G401 (cell line): ENCODE measurements around the gene PROK2. TPM values are rescaled to one million over a fixed set of nuclear protein-coding genes. Genes with fewer than 3 reads are reported as not detected.

Source experiments
- DNase-seq: peaks from one replicate; pipeline ENCODE4 v3.0.0-alpha.2; 2015; ENCODE audit warnings: low spot score
- in situ Hi-C: cut with HindIII; loops from 2 replicates; pipeline ENCODE4 v1.10.0; 2016; ENCODE audit warnings: low sequenced_read_pairs, mixed read lengths
- total RNA-seq: library from RNA; depleted of rRNA; stranded (reverse); fragments of >200 nt; shearing (Covaris generic); gene quantifications from 2 replicates; pipeline ENCODE4 v1.2.3, GENCODE V29; 2014; rRNA removed

PROK2 gene, protein sequence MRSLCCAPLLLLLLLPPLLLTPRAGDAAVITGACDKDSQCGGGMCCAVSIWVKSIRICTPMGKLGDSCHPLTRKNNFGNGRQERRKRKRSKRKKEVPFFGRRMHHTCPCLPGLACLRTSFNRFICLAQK
- not detected in 2 replicates for total RNA-seq

GRCh38 chr3:71784914-71785531, at the start of gene PROK2:
PROK2 (minus strand) TSS chr3:71785148; CDS start chr3:71785052, 96 bp downstream.
- in situ Hi-C loops, result no loop called here
- no peak for DNase-seq

- DNase-seq, result no peak
- in situ Hi-C loops, result no loop called here
Measured at GRCh38 chr3:71831599-71831998, 46.7 kb upstream of the PROK2 start.

GRCh38 chr3:71825551-71826283, 40.8 kb upstream of the PROK2 start:
- in situ Hi-C loops, result no loop called here
- DNase-seq, result no peak

- in situ Hi-C loops, result no loop called here
- no peak for DNase-seq
Measured at GRCh38 chr3:71821116-71821515, 36.2 kb upstream of the PROK2 start.

- DNase-seq, result no peak
- in situ Hi-C loops, result no loop called here
Measured at GRCh38 chr3:71817262-71817661, 32.3 kb upstream of the PROK2 start.

GRCh38 chr3:71816767-71817156, 31.8 kb upstream of the PROK2 start:
- no peak for DNase-seq
- in situ Hi-C loops, result no loop called here

DNA sequence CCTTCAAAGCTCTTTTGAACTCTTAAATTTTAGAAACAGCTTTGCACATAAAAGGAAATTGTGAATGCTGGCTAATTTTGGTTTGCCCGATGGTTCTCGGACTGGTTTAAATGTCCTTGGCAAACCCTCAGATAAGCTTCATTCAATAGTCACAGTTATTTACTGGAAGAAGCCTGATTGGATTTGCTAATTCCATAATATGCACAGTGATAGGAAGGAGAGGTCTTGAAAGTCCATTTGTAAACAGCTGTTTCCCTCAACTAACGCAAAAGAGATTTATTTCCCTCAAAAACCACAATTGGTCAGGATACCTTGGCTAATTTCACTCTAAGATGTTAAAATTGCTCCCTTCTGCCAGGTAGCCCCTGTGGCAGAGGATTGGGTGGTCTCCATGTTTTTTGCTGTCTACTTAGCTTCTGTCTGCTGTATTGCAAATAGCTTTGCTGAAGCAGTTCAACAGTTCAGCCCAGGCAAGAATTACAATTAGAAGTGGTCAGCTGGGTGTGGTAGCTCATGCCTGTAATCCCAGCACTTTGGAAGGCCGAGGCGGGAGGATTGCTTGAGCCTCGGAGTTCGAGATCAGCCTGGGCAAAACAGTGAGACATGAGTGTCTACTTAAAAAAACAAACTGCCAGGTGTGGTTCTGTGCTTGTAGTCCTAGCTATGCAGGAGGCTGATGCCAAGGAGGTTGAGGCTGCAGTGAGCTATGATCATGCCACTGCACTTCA, 30.6 kb upstream of the PROK2 start:
- in situ Hi-C loops, result no loop called here
- DNase-seq, result no peak

DNA sequence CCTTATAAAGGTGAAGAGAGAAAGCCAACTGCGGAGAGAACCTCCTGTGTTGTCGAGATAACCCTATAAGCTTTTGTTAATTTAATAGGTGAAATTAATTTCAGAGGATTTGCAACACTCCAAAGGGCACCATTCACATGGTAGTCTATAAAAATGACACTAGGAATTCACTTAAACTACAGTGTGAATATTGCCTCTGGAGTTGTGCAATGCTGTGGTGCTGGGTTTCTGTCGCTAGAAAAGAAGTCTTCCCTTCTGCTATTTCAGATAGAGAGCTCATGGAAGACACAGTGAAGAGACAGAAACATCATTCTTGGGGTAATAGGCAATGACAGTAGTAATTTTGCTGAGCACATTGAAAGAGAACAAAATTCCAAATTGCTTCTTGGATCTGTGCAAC, 28.8 kb upstream of the PROK2 start:
- no peak for DNase-seq
- in situ Hi-C loops, result no loop called here

DNA sequence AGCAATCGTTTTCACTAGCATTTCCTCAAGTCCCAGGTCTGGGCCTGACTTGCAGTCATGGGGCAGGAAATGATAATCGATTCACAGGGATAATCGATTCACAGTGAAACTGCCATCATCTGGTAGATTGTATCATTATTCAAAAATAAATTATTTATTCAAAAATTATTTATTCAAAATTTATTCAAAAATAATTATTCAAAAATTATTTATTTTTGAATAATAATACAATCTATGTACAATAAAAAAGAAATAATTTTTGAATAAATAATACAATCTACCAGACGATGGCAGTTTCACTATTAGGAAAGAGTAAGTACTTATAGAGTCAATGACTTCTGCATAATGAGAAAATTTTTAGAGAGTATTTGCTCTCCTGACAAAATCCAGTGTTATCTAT, 28.1 kb upstream of the PROK2 start:
- no peak for DNase-seq
- in situ Hi-C loops, result no loop called here

DNA sequence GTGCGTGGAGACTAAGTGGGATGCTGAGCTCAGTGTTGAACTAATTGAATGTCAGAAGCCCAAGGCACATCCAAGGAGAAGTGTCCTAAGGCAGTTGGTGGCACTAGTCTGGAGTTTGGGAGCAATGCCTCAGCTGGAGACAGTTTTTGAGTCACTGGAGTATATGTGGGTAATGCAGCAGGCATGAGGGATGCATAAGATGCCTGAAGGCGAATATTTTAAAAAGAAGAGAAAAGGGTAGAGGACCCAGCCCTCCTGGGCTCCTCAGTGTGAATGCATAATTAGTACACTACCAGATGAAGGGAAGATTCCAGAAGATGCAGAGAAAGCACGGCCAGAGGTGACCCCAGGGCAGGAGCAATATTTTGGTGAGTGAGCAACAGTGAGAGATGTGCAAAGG, 25.1 kb upstream of the PROK2 start:
- DNase-seq, result no peak
- in situ Hi-C loops, result no loop called here

- no peak for DNase-seq
- in situ Hi-C loops, result no loop called here
Measured at GRCh38 chr3:71809321-71810026, 24.5 kb upstream of the PROK2 start.

DNA sequence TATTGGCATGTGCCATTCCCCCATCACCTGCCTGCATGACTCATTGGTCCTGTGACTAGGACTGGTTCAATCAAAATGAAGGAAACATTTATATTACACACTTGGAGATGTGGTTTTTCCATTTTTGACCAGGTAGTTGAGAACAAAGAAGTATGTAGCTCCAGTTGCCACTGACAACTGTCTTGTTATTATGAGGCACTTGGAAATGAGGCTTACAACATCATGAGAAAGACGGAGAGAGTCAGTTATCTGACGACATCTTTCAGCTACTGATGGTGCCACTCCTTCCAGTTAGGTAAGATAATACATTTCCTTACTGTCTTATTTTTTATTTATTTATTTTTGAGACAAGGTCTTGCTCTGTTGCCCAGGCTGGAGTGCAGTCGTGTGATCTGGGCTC, 21.8 kb upstream of the PROK2 start:
- DNase-seq, result no peak

DNA sequence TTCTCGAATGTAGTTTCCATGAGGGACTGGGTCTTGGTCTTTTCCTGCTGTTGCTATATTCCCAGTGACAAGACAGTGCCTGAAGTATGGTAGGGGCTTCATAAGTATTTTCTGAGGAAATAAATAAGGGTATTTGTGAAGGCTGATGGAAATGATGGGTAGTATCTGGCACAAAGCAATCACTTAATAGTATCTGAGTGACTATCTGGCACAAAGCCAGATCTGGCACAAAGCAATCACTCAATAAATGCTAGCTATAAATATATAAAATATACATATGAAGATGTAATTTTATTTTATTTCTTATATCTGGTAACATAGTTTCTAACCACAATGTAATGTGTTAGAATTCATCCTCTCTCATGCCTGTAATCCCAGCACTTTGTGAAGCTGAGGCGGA, 20.7 kb upstream of the PROK2 start:
- in situ Hi-C loops, result no loop called here
- no peak for DNase-seq

More for the DNA sequence above, 21.8 kb upstream of the PROK2 start:
- in situ Hi-C loops, result no loop called here

GRCh38 chr3:71805199-71805598, 20.3 kb upstream of the PROK2 start:
- DNase-seq, result no peak
- in situ Hi-C loops, result no loop called here

- no peak for DNase-seq
- in situ Hi-C loops, result no loop called here
Measured at GRCh38 chr3:71803248-71803647, 18.3 kb upstream of the PROK2 start.

GRCh38 chr3:71801986-71802385, 17.0 kb upstream of the PROK2 start:
- in situ Hi-C loops, result no loop called here
- no peak for DNase-seq

DNA sequence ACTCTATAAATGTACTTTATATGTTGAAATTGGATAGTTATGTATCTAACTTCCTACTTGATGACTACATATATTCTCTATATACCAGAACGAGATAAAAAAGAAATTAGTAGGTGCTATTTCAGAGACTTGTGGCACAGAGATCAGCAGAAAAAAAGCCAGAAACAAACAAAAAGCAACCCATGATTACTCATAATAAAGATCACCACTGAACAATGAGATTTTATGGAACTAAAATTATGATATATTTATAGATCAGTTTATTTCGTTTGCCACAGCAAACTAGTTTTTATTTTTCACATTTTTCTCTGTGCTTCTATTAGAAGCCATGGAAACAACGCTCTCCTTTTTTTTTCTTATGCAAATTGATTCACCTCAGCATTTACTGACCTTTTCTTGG, 15.1 kb upstream of the PROK2 start:
- in situ Hi-C loops, result no loop called here
- DNase-seq, result no peak

DNA sequence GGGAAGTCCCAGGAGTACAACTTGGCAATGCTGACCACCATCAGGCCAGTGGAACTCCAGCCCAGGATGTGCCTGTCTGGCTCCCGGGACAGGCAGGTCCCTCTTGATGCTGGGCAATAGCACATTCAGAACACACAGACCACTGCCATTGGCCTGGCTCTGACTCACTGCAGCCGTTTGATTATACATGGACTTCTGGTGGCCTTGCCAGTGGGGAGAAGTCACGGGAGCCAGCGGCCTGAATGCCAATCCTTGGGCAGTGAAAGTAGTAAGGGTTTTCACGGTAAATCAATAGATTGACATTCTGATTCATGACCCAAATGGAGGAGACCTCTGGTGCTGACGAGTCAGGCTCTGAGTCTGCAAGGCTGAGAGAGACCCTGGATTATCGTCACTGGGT, 12.5 kb upstream of the PROK2 start:
- in situ Hi-C loops, result no loop called here
- DNase-seq, result no peak

DNA sequence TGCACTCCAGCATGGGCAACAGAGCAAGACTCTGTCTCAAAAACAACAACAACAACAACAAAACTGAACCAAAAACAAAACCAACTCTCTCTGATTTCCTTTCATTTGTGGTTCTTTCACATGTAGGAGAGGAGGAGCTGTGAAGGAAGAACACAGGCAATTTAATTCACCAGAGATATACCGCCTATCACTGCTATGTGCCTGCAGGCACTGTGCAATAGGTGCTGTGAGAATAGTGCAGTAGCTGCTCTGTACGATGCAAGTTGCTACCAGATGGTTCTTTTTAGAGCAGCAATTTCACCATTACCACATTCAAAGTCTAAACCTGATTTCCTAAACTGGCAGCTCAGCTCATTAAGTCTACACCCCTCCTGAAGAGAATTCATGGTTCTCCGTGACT, 11.3 kb upstream of the PROK2 start:
- in situ Hi-C loops, result no loop called here
- no peak for DNase-seq

DNA sequence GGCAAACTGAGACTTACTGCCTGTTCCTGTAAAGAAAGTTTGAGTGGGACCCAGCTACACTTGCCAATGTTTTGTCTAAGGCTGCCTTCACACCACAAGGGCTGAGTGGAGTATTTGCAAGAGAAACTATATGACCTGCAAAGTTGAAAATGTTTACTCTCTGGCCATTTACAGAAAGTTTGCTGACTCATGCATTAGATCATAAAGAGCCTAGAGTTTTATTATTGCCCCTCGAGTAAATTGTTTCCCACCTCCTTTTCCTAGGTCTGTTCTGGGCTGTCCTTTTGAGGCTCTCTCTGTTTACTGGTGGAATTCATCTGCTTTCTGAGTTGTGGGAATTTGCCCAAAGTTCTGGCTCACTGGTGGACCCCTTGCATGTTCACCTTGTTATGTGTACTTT, 6.7 kb upstream of the PROK2 start:
- in situ Hi-C loops, result no loop called here
- DNase-seq, result no peak
